NCI-H1417 treated with DMSO at 0.1 percent for 48 hours (cell line): ENCODE measurements around the gene PIGC.
"Not testable (repeated sequence)": the region's sequence is repeated elsewhere in the genome, so short reads cannot be mapped to it uniquely, and the experiment has no call there.

Experiments used
- DNase-seq: peaks from one replicate; lab custom pipeline; 2025; lab: John Stamatoyannopoulos, UW

PIGC gene

GRCh38 chr1:172466795-172467407 is 23.0 kb upstream of the PIGC start:
- DNase-seq: no peak

- DNase-seq: no peak
Observed at GRCh38 chr1:172465617-172466016, 21.7 kb upstream of the PIGC start.

GRCh38 chr1:172460887-172461315 is 17.0 kb upstream of the PIGC start:
- DNase-seq: no peak

- DNase-seq: no peak
Observed at GRCh38 chr1:172460177-172460576, 16.3 kb upstream of the PIGC start.

- no peak for DNase-seq
Observed at GRCh38 chr1:172457479-172458130, 13.7 kb upstream of the PIGC start.

GRCh38 chr1:172456344-172456769 is 12.5 kb upstream of the PIGC start:
- no peak for DNase-seq

- no peak for DNase-seq
Observed at GRCh38 chr1:172455451-172455850, 11.6 kb upstream of the PIGC start.

GRCh38 chr1:172453607-172454006 is 9.7 kb upstream of the PIGC start:
- no peak for DNase-seq

- no peak for DNase-seq
Observed at GRCh38 chr1:172453153-172453545, 9.3 kb upstream of the PIGC start.

- DNase-seq: no peak
Observed at GRCh38 chr1:172452536-172453152, 8.8 kb upstream of the PIGC start.

- no peak for DNase-seq
Observed at GRCh38 chr1:172451002-172451443, 7.2 kb upstream of the PIGC start.

- DNase-seq: no peak
Observed at GRCh38 chr1:172450524-172450885, 6.6 kb upstream of the PIGC start.

GRCh38 chr1:172449585-172450523 is 6.0 kb upstream of the PIGC start:
- no peak for DNase-seq

- DNase-seq: no peak
Observed at GRCh38 chr1:172448995-172449584, 5.2 kb upstream of the PIGC start.

- no peak for DNase-seq
Observed at GRCh38 chr1:172447641-172448040, 3.8 kb upstream of the PIGC start.

- DNase-seq: no peak
Observed at GRCh38 chr1:172446547-172446946, 2.7 kb upstream of the PIGC start.

- no peak for DNase-seq
Observed at GRCh38 chr1:172442843-172443565, 865 bp downstream of the PIGC start.

GRCh38 chr1:172442404-172442803 is 1.5 kb downstream of the PIGC start:
- DNase-seq: no peak

GRCh38 chr1:172437183-172437582 is 6.7 kb downstream of the PIGC start:
- not testable (repeated sequence) for DNase-seq

- DNase-seq: no peak
Observed at GRCh38 chr1:172431721-172432192, 12.1 kb downstream of the PIGC start.

- DNase-seq: no peak
Observed at GRCh38 chr1:172431204-172431603, 12.7 kb downstream of the PIGC start.
